GM20000 (cell line): ENCODE data around the gene PGAM5.

Experiments
- DNase-seq: peaks from one replicate; pipeline ENCODE4 v3.0.0; 2012; ENCODE audit warnings: low spot score
- CTCF ChIP-seq: IDR thresholded peaks from 2 replicates; pipeline ENCODE4 v1.5.1; 2012; ENCODE audit warnings: mild to moderate bottlenecking, control low read depth; ENCODE audit errors: extremely low read depth, missing control alignments

Gene PGAM5

GRCh38 chr12:132723015-132723763 lies 12.5 kb downstream of the PGAM5 start:
- DNase-seq, result no peak
- no peak for TF ChIP-seq CTCF

- no peak for TF ChIP-seq CTCF
Observed at GRCh38 chr12:132723764-132724140, 13.1 kb downstream of the PGAM5 start.

GRCh38 chr12:132724506-132725241 lies 14.0 kb downstream of the PGAM5 start:
- no peak for TF ChIP-seq CTCF
- no peak for DNase-seq

More at GRCh38 chr12:132723764-132724140, 13.1 kb downstream of the PGAM5 start:
- DNase-seq, result no peak

GRCh38 chr12:132726386-132726785 lies 15.7 kb downstream of the PGAM5 start:
- no peak for TF ChIP-seq CTCF
- no peak for DNase-seq

GRCh38 chr12:132727091-132727794 lies 16.6 kb downstream of the PGAM5 start:
- TF ChIP-seq CTCF, result no peak
- DNase-seq, result no peak

GRCh38 chr12:132728502-132728901 lies 17.9 kb downstream of the PGAM5 start:
- no peak for DNase-seq
- TF ChIP-seq CTCF, result no peak
